SK-N-SH (cell line): ENCODE results near the gene FAM168A. TPM values are rescaled to one million over a fixed set of nuclear protein-coding genes. Genes with fewer than 3 reads are reported as not detected.

Source experiments
- CTCF ChIA-PET: fragments of 300-600, 350-600 bp; formaldehyde crosslinking; extraction: SDS; loops from one replicate; lab custom pipeline; 2021; lab: Yijun Ruan, JAX
- POLR2A ChIA-PET: fragments of 350-600 bp; sonication (Branson Sonifier 250); formaldehyde crosslinking; extraction: SDS; loops from one replicate; lab custom pipeline; 2020; ENCODE audit warnings: antibody characterized with exemption, inconsistent platforms; lab: Yijun Ruan, JAX
- DNase-seq: peaks from one replicate; pipeline ENCODE4 v3.0.0; 2012
- H2AFZ ChIP-seq: fragments of 200-600 bp; sonication (generic); 2 replicates; pipeline ENCODE4 v1.8.1; 2016; ENCODE audit warnings: antibody characterized with exemption, mild to moderate bottlenecking, low read depth
- H3F3A ChIP-seq: fragments of 200-600 bp; sonication (generic); replicated peaks from 2 replicates; pipeline ENCODE3; 2016; ENCODE audit warnings: antibody characterized with exemption, mild to moderate bottlenecking; ENCODE audit not compliant: insufficient read depth
- H3K27ac ChIP-seq, 2 experiments: fragments of 200-500 bp in 1 of 2; fragments of 200-600 bp in 1 of 2; sonication (Bioruptor generic) in 1 of 2; sonication (generic), shearing (Covaris generic) in 1 of 2; 2 replicates each; pipeline versions ENCODE4 v1.5.1 to v1.6.1; 2014 to 2016; ENCODE audit warnings: low read depth in 2 of 2, inconsistent platforms in 1 of 2, low read length in 1 of 2, mild to moderate bottlenecking in 1 of 2, mixed read lengths in 1 of 2
- H3K27me3 ChIP-seq: fragments of 200-600 bp; sonication (generic), shearing (Covaris generic); 2 replicates; pipeline ENCODE4 v1.6.1; 2016; ENCODE audit warnings: mixed run types; ENCODE audit not compliant: insufficient read depth
- H3K36me3 ChIP-seq, 2 experiments: fragments of 200-500 bp in 1 of 2; fragments of 200-600 bp in 1 of 2; sonication (Bioruptor generic) in 1 of 2; sonication (generic) in 1 of 2; replicated peaks in 1 of 2; 2 replicates each; pipeline versions ENCODE3 to v1.5.1; 2014 to 2016; ENCODE audit warnings: low read length in 1 of 2, mild to moderate bottlenecking in 1 of 2; ENCODE audit not compliant: insufficient read depth in 2 of 2, control insufficient read depth in 1 of 2
- H3K4me1 ChIP-seq, 2 experiments: fragments of 200-500 bp in 1 of 2; fragments of 200-600 bp in 1 of 2; sonication (Bioruptor generic) in 1 of 2; sonication (generic), shearing (Covaris generic) in 1 of 2; 2 replicates each; pipeline versions ENCODE4 v1.5.1 to v1.6.1; 2014 to 2016; ENCODE audit warnings: low read depth in 1 of 2, low read length in 1 of 2, mixed run types in 1 of 2; ENCODE audit not compliant: insufficient read depth in 2 of 2, control insufficient read depth in 1 of 2
- H3K4me2 ChIP-seq: fragments of 200-600 bp; sonication (generic), shearing (Covaris generic); 2 replicates; pipeline ENCODE4 v1.6.1; 2017; ENCODE audit warnings: mixed run types
- H3K4me3 ChIP-seq, 2 experiments: fragments of 200-500 bp in 1 of 2; fragments of 200-600 bp in 1 of 2; sonication (Bioruptor generic) in 1 of 2; sonication (generic), shearing (Covaris generic) in 1 of 2; 2 replicates each; pipeline versions ENCODE4 v1.5.1 to v1.8.1; 2014 to 2016; ENCODE audit warnings: low read depth in 2 of 2, inconsistent platforms in 1 of 2, low read length in 1 of 2, mild to moderate bottlenecking in 1 of 2, mixed read lengths in 1 of 2, moderate library complexity in 1 of 2
- H3K79me2 ChIP-seq: fragments of 200-600 bp; sonication (generic); 2 replicates; pipeline ENCODE4 v1.8.1; 2017; ENCODE audit warnings: mild to moderate bottlenecking; ENCODE audit not compliant: insufficient read depth
- H3K9ac ChIP-seq: fragments of 200-600 bp; sonication (generic); 2 replicates; pipeline ENCODE4 v1.6.1; 2017; ENCODE audit warnings: mixed run types
- H3K9me2 ChIP-seq: fragments of 200-600 bp; sonication (generic); 2 replicates; pipeline ENCODE4 v1.6.1; 2017; ENCODE audit warnings: mixed run types
- H3K9me3 ChIP-seq: fragments of 200-600 bp; sonication (generic); 2 replicates; pipeline ENCODE4 v1.6.1; 2017; ENCODE audit warnings: mixed run types, mild to moderate bottlenecking, moderate library complexity
- H4K20me1 ChIP-seq: fragments of 200-600 bp; sonication (generic); 2 replicates; pipeline ENCODE4 v1.6.1; 2017; ENCODE audit warnings: mild to moderate bottlenecking, mixed run types; ENCODE audit not compliant: insufficient read depth
- EP300 ChIP-seq, 2 experiments: IDR thresholded peaks; 2 replicates each; pipeline versions ENCODE4 v1.4.0 to v1.6.1; 2012; ENCODE audit warnings: borderline replicate concordance in 1 of 2, low read depth in 1 of 2, low read length in 1 of 2
- FOSL2 ChIP-seq: IDR thresholded peaks from 2 replicates; pipeline ENCODE4 v1.4.0; 2012; ENCODE audit warnings: low read depth, mild to moderate bottlenecking, moderate library complexity, borderline replicate concordance
- FOXM1 ChIP-seq: IDR thresholded peaks from 2 replicates; pipeline ENCODE4 v1.4.0; 2012; ENCODE audit warnings: low read depth, mild to moderate bottlenecking
- GATA2 ChIP-seq: sonication (generic); formaldehyde crosslinking; IDR thresholded peaks from 2 replicates; pipeline ENCODE4 v1.5.0; 2020; ENCODE audit warnings: mild to moderate bottlenecking, missing genetic modification reagents
- JUND ChIP-seq: IDR thresholded peaks from 2 replicates; pipeline ENCODE4 v1.4.0; 2012
- MXI1 ChIP-seq: IDR thresholded peaks from 2 replicates; pipeline ENCODE4 v1.6.1; 2012; ENCODE audit warnings: mild to moderate bottlenecking, low read depth, low read length, improper control_type of control experiment
- NRF1 ChIP-seq: IDR thresholded peaks from 2 replicates; pipeline ENCODE4 v1.6.1; 2012; ENCODE audit warnings: low read depth, mild to moderate bottlenecking, low read length
- POLR2AphosphoS5 ChIP-seq: IDR thresholded peaks from 2 replicates; pipeline ENCODE4 v1.6.1; 2012; ENCODE audit warnings: low read depth, low read length
- RAD21 ChIP-seq: IDR thresholded peaks from 2 replicates; pipeline ENCODE4 v1.6.1; 2012; ENCODE audit warnings: mild to moderate bottlenecking, low read length
- RCOR1 ChIP-seq: fragments of 150-350 bp; IDR thresholded peaks from 2 replicates; pipeline ENCODE4 v1.6.1; 2017; ENCODE audit warnings: antibody characterized with exemption, low read length
- SIN3A ChIP-seq: IDR thresholded peaks from 2 replicates; pipeline ENCODE4 v1.6.1; 2012; ENCODE audit warnings: low read depth, mild to moderate bottlenecking, low read length, moderate library complexity, borderline replicate concordance
- SMC3 ChIP-seq: IDR thresholded peaks from 2 replicates; pipeline ENCODE4 v1.6.1; 2012; ENCODE audit warnings: low read depth, low read length, improper control_type of control experiment
- YY1 ChIP-seq: IDR thresholded peaks from 2 replicates; pipeline ENCODE4 v1.4.0; 2012; ENCODE audit warnings: low read depth, mild to moderate bottlenecking
- WGBS: methylation state at CpG from one replicate; pipeline ENCODE4 v1.1.6; 2017; ENCODE audit warnings: low lambda C conversion rate; 5-methylcytosine and 5-hydroxymethylcytosine counted together
- polyA plus RNA-seq, 3 experiments: library from polyadenylated mRNA; depleted of rRNA; stranded (reverse); fragments of >200 nt; gene quantifications; 2 replicates each; pipeline ENCODE4 v1.2.3, GENCODE V29; 2012
- TF ChIP-seq, protein P1 (sequence below): fragments of 200-600 bp; sonication (generic); IDR thresholded peaks from 2 replicates; pipeline ENCODE4 v1.6.1; 2017; ENCODE audit warnings: antibody characterized with exemption, mild to moderate bottlenecking, moderate library complexity
- TF ChIP-seq, protein P2 (sequence below): IDR thresholded peaks from 2 replicates; pipeline ENCODE4; 2012
- TF ChIP-seq, protein P3 (sequence below): IDR thresholded peaks from 2 replicates; pipeline ENCODE4 v1.4.0; 2012; ENCODE audit warnings: low read depth, borderline replicate concordance
- TF ChIP-seq, protein P4 (sequence below): IDR thresholded peaks from 2 replicates; pipeline ENCODE4 v1.4.0; 2012; ENCODE audit warnings: low read depth, borderline replicate concordance

Gene FAM168A
- polyA plus RNA-seq, 1 of the 3 experiments (the other 2 are of a cell fraction): 17.8 TPM

DNA sequence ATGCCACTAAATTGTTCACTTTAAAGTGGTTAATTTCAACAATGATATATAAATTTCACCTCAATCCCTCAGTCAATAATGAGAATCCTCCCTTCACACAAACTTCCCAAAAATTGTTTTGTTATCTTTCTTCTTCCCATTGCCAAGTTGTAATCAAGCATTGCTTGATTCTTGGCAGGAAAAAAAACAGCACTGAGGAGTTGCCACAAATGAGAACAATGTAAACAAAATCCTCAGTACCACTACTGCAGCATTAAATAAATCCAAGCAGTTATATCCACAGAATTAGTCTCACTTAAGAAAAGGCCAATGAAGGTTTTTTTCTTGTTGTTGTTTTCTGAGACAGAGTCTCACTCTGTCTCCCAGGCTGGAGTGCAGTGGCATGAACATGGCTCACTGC, 38.2 kb downstream of the FAM168A start:
- no peaks in the 10 kb centered on the region for H3F3A ChIP-seq
- H4K20me1 ChIP-seq: no peaks in the 10 kb centered on the region
- POLR2A ChIA-PET: no interaction called here
- TF ChIP-seq, protein P1, sequence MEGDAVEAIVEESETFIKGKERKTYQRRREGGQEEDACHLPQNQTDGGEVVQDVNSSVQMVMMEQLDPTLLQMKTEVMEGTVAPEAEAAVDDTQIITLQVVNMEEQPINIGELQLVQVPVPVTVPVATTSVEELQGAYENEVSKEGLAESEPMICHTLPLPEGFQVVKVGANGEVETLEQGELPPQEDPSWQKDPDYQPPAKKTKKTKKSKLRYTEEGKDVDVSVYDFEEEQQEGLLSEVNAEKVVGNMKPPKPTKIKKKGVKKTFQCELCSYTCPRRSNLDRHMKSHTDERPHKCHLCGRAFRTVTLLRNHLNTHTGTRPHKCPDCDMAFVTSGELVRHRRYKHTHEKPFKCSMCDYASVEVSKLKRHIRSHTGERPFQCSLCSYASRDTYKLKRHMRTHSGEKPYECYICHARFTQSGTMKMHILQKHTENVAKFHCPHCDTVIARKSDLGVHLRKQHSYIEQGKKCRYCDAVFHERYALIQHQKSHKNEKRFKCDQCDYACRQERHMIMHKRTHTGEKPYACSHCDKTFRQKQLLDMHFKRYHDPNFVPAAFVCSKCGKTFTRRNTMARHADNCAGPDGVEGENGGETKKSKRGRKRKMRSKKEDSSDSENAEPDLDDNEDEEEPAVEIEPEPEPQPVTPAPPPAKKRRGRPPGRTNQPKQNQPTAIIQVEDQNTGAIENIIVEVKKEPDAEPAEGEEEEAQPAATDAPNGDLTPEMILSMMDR: no peak
- TF ChIP-seq MXI1 (no peak), RCOR1 (no peak), POLR2AphosphoS5 (no peak), RAD21 (no peak), FOXM1 (no peak), JUND (no peak), SMC3 (no peak)
- TF ChIP-seq, protein P2, sequence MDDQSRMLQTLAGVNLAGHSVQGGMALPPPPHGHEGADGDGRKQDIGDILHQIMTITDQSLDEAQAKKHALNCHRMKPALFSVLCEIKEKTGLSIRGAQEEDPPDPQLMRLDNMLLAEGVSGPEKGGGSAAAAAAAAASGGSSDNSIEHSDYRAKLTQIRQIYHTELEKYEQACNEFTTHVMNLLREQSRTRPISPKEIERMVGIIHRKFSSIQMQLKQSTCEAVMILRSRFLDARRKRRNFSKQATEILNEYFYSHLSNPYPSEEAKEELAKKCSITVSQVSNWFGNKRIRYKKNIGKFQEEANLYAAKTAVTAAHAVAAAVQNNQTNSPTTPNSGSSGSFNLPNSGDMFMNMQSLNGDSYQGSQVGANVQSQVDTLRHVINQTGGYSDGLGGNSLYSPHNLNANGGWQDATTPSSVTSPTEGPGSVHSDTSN: no peak
- TF ChIP-seq, all 33 proteins: peak for 0
- no peak for DNase-seq
- no peaks in the 10 kb centered on the region for H3K4me1 ChIP-seq
- no peaks in the 10 kb centered on the region for H3K27me3 ChIP-seq
- H3K9me2 ChIP-seq: no peaks in the 10 kb centered on the region
- CTCF ChIA-PET: no interaction called here
- H3K4me2 ChIP-seq: no peak overlapping the region
- H3K9me3 ChIP-seq: no peaks in the 10 kb centered on the region
- no peak overlapping the region for H3K4me3 ChIP-seq
- H3K36me3 ChIP-seq: peaks cover 0 to 11% of the 10 kb centered on the region in 2 experiments
- H3K9ac ChIP-seq: no peak overlapping the region
- peaks cover 41% of the 10 kb centered on the region for H3K79me2 ChIP-seq
- H3K27ac ChIP-seq: no peak overlapping the region
- H2AFZ ChIP-seq: no peak overlapping the region

DNA sequence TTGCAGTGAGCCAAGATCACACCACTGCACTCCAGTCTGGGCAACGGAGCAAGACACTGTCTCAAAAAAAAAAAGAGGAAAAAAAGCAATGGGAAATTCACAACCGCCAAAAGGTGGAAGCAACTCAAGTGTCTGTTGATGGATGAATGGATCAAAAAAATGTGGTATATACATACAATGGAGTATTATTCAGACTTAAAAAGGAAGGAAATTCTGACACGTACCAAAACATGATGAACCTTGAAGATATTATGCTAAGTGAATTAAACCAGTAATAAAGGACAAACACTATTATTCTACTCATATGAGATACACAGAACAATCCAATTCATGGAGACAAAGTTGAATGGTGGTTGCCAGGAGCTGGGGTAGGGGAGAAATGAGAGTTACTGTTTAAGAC, 40.9 kb downstream of the FAM168A start:
- Histone ChIP-seq H3K4me1 (peaks cover 0 to 1% of the 10 kb centered on the region in 2 experiments; a peak in 3 of 4 replicates), H3K36me3 (peaks cover 0 to 11% of the 10 kb centered on the region in 2 experiments), H2AFZ (no peak overlapping the region), H3K27me3 (no peaks in the 10 kb centered on the region), H4K20me1 (no peaks in the 10 kb centered on the region), H3K9me2 (no peaks in the 10 kb centered on the region), H3K27ac (no peak overlapping the region), H3F3A (peaks cover 3% of the 10 kb centered on the region), H3K9me3 (no peaks in the 10 kb centered on the region), H3K4me2 (no peak overlapping the region), H3K4me3 (no peak overlapping the region), H3K79me2 (peaks cover 43% of the 10 kb centered on the region), H3K9ac (no peak overlapping the region)
- no peak for TF ChIP-seq YY1
- TF ChIP-seq JUND: no peak
- no peak for TF ChIP-seq FOSL2
- TF ChIP-seq EP300 (IDR thresholded peaks at IDR 0.05; ENCODE audit: borderline replicate concordance in 1 of 2, low read depth in 1 of 2, low read length in 1 of 2): no peak
- TF ChIP-seq, protein P3, sequence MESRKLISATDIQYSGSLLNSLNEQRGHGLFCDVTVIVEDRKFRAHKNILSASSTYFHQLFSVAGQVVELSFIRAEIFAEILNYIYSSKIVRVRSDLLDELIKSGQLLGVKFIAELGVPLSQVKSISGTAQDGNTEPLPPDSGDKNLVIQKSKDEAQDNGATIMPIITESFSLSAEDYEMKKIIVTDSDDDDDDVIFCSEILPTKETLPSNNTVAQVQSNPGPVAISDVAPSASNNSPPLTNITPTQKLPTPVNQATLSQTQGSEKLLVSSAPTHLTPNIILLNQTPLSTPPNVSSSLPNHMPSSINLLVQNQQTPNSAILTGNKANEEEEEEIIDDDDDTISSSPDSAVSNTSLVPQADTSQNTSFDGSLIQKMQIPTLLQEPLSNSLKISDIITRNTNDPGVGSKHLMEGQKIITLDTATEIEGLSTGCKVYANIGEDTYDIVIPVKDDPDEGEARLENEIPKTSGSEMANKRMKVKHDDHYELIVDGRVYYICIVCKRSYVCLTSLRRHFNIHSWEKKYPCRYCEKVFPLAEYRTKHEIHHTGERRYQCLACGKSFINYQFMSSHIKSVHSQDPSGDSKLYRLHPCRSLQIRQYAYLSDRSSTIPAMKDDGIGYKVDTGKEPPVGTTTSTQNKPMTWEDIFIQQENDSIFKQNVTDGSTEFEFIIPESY: no peak
- TF ChIP-seq, protein P4, sequence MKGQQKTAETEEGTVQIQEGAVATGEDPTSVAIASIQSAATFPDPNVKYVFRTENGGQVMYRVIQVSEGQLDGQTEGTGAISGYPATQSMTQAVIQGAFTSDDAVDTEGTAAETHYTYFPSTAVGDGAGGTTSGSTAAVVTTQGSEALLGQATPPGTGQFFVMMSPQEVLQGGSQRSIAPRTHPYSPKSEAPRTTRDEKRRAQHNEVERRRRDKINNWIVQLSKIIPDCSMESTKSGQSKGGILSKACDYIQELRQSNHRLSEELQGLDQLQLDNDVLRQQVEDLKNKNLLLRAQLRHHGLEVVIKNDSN: no peak
- no peak for TF ChIP-seq NRF1
- TF ChIP-seq, protein P1: no peak
- no peak for TF ChIP-seq SIN3A
- TF ChIP-seq GATA2 (CRISPR knock-in tag): no peak
- POLR2A ChIA-PET: no interaction called here
- CTCF ChIA-PET: no interaction called here
- no peak for DNase-seq
- 80% methylated on average over 3 of the region's 3 CpGs for WGBS
